Right atrium auricular region (tissue), 2 donors: ENCODE measurements around the gene CAMK2B. TPM values are rescaled to one million over a fixed set of nuclear protein-coding genes. Genes with fewer than 3 reads are reported as not detected.

Experiments used
- DNase-seq: peaks from one replicate; pipeline ENCODE4 v3.0.0-alpha.2; 2019; ENCODE audit warnings: low spot score
- H3K27ac ChIP-seq, 2 donors: fragments of 200-600 bp; sonication (generic); 1 replicate in 1 of 2; 2 replicates in 1 of 2; pipeline ENCODE4 v1.5.1; 2016 to 2019
- H3K27me3 ChIP-seq, 2 donors: fragments of 200-600 bp; sonication (generic); one replicate each; pipeline versions ENCODE4 v1.5.1 to v1.6.0; 2017 to 2019
- H3K36me3 ChIP-seq: fragments of 200-600 bp; sonication (generic); one replicate; pipeline ENCODE4 v1.5.1; 2016
- H3K4me1 ChIP-seq, 2 donors: fragments of 200-600 bp; sonication (generic); one replicate each; pipeline versions ENCODE4 v1.5.1 to v1.6.0; 2017 to 2019
- H3K4me3 ChIP-seq, 2 donors: fragments of 200-600 bp; sonication (generic); 1 replicate in 1 of 2; 2 replicates in 1 of 2; pipeline ENCODE4 v1.5.1; 2017 to 2019; ENCODE audit warnings: mild to moderate bottlenecking in 1 of 2, moderate library complexity in 1 of 2
- H3K9me3 ChIP-seq, 2 donors: fragments of 200-600 bp; sonication (generic); one replicate each; pipeline ENCODE4 v1.5.1; 2019
- total RNA-seq, 2 donors: library from RNA; depleted of rRNA; stranded (reverse); fragments of >200 nt; gene quantifications; one replicate each; pipeline ENCODE4 v1.1.0, GENCODE V29; 2016
- TF ChIP-seq, protein P1 (sequence below), 2 donors: fragments of 200-600 bp; sonication (generic); IDR thresholded peaks; one replicate each; pipeline ENCODE4 v1.5.1; 2019; ENCODE audit warnings: antibody characterized with exemption in 2 of 2

Gene CAMK2B
- total RNA-seq, 2 donors from 2014 or later: 79.9 to 84.7 TPM

- peak; percentile 44 for DNase-seq
Measured at GRCh38 chr7:44184206-44184872, 141.1 kb downstream of the CAMK2B start.

GRCh38 chr7:44183386-44183785, 142.0 kb downstream of the CAMK2B start:
- DNase-seq: peak; percentile 21
- H3K36me3 ChIP-seq: no peaks in the 10 kb centered on the region
- peaks cover 5 to 10% of the 10 kb centered on the region in 2 donors for H3K9me3 ChIP-seq
- H3K4me3 ChIP-seq: no peak overlapping the region
- TF ChIP-seq, protein P1, sequence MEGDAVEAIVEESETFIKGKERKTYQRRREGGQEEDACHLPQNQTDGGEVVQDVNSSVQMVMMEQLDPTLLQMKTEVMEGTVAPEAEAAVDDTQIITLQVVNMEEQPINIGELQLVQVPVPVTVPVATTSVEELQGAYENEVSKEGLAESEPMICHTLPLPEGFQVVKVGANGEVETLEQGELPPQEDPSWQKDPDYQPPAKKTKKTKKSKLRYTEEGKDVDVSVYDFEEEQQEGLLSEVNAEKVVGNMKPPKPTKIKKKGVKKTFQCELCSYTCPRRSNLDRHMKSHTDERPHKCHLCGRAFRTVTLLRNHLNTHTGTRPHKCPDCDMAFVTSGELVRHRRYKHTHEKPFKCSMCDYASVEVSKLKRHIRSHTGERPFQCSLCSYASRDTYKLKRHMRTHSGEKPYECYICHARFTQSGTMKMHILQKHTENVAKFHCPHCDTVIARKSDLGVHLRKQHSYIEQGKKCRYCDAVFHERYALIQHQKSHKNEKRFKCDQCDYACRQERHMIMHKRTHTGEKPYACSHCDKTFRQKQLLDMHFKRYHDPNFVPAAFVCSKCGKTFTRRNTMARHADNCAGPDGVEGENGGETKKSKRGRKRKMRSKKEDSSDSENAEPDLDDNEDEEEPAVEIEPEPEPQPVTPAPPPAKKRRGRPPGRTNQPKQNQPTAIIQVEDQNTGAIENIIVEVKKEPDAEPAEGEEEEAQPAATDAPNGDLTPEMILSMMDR (IDR thresholded peaks at IDR 0.05): no peak
- no peak overlapping the region for H3K27ac ChIP-seq
- no peaks in the 10 kb centered on the region for H3K4me1 ChIP-seq
- no peaks in the 10 kb centered on the region for H3K27me3 ChIP-seq

More at GRCh38 chr7:44184206-44184872, 141.1 kb downstream of the CAMK2B start:
- Histone ChIP-seq H3K4me3 (no peak overlapping the region), H3K36me3 (no peaks in the 10 kb centered on the region), H3K27ac (no peak overlapping the region), H3K9me3 (peaks cover 5 to 10% of the 10 kb centered on the region in 2 donors), H3K27me3 (no peaks in the 10 kb centered on the region), H3K4me1 (no peaks in the 10 kb centered on the region)
- TF ChIP-seq, protein P1 (IDR thresholded peaks at IDR 0.05): no peak

- no peaks in the 10 kb centered on the region for H3K36me3 ChIP-seq
- no peak overlapping the region for H3K27ac ChIP-seq
- H3K4me3 ChIP-seq: no peak overlapping the region
- H3K4me1 ChIP-seq: no peaks in the 10 kb centered on the region
- peaks cover 5 to 10% of the 10 kb centered on the region in 2 donors for H3K9me3 ChIP-seq
- TF ChIP-seq, protein P1 (IDR thresholded peaks at IDR 0.05): no peak
- no peak for DNase-seq
- H3K27me3 ChIP-seq: no peaks in the 10 kb centered on the region
Measured at GRCh38 chr7:44182827-44183226, 142.6 kb downstream of the CAMK2B start.

DNA sequence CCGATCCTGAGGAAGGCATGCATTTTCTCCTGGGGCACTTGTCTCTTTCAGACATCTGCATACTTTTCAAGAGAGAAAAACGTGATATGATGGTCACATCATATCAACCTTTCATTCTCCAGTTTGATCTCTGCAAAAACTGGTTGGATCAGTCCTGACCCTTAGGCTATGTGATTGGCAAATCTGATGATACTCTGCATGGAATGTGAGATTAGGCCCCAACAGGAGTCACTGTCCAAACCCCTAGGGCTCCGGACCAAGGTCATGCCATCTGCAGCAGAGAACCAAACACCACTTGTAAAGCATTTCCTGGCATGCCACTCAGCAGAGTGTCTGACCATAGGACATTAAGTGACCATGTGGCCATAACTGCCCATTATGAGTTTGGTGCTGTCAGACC, 144.8 kb downstream of the CAMK2B start:
- Histone ChIP-seq H3K27me3 (no peaks in the 10 kb centered on the region), H3K4me3 (no peak overlapping the region), H3K4me1 (no peaks in the 10 kb centered on the region), H3K36me3 (no peaks in the 10 kb centered on the region), H3K9me3 (peaks cover 5 to 10% of the 10 kb centered on the region in 2 donors), H3K27ac (no peak overlapping the region)
- TF ChIP-seq, protein P1 (IDR thresholded peaks at IDR 0.05): no peak
- no peak for DNase-seq

- no peak for DNase-seq
- TF ChIP-seq, protein P1 (IDR thresholded peaks at IDR 0.05): no peak
- H3K4me3 ChIP-seq: no peak overlapping the region
- no peaks in the 10 kb centered on the region for H3K36me3 ChIP-seq
- no peaks in the 10 kb centered on the region for H3K4me1 ChIP-seq
- H3K27me3 ChIP-seq: no peaks in the 10 kb centered on the region
- peak overlapping the region; percentile 22 to 33 for H3K27ac ChIP-seq
- peaks cover 1 to 5% of the 10 kb centered on the region in 2 donors for H3K9me3 ChIP-seq
Measured at GRCh38 chr7:44177570-44178131, 147.7 kb downstream of the CAMK2B start.
